IPS DF 19.7 (cell line): ENCODE measurements around the gene PLAAT3.
"Not testable (repeated sequence)": the region's sequence is repeated elsewhere in the genome, so short reads cannot be mapped to it uniquely, and the experiment has no call there.

Experiments
- DNase-seq: peaks from one replicate; pipeline ENCODE4 v3.0.0-alpha.2; 2013; ENCODE audit warnings: low read depth, low spot score

Gene PLAAT3

GRCh38 chr11:63537293-63538101 lies 76.7 kb downstream of the PLAAT3 start:
- DNase-seq = no peak

GRCh38 chr11:63536669-63537292 lies 77.5 kb downstream of the PLAAT3 start, which contains the start of gene PLAAT4:
Gene PLAAT4 (plus strand): TSS chr11:63536808. CDS start chr11:63536869, 61 bp downstream.
- no peak for DNase-seq

GRCh38 chr11:63535734-63536133 lies 78.5 kb downstream of the PLAAT3 start:
- DNase-seq = no peak

DNA sequence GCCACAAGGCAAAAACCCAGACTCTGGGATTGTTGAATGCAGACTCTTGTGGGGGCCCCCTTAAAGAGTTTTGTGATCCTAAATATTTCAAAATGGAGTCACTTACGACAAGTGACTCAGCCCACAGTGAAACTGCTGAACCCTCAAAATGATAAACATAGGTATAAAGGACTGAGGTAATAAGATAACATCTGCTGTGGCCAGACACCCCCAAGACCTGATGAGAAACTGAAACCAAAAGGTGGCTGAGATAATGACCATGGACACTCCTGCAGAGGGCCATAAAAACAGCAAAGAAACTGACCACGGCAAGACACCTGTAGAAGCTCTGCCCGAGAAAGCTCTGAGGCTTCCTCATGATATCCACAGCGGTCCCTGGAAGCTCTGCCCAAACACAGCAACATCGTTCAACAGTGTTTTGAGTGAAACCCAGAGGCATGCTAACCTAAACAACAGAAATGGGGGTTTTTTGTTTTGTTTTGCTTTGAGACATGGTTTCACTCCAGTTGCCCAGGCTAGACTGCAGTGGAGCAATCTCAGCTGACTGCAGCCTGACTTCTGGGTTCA lies 79.3 kb downstream of the PLAAT3 start:
- DNase-seq = no peak

DNA sequence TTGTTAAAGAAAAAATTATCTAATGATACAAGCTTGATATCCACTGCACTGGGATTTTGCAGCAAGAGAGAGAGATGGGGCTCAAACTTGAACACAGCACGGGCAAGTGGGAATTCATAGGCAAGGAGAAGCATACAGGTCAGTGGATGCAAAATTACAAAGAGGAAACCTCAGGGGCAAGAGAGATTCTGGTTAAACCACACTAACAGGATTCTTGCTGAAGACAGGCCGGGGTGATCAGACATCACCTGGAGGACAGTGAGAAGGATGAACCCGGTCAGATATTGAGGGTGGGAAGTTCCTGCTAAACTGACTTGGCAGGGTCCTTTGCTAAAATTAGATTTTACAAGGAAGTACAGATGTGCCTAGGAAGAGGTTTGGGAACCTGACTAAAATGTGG lies 80.2 kb downstream of the PLAAT3 start:
- no peak for DNase-seq

- DNase-seq = no peak
These were observed 81.3 kb downstream of the PLAAT3 start for GRCh38 chr11:63532799-63533475.

- no peak for DNase-seq
These were observed 82.1 kb downstream of the PLAAT3 start for GRCh38 chr11:63532117-63532516.

DNA sequence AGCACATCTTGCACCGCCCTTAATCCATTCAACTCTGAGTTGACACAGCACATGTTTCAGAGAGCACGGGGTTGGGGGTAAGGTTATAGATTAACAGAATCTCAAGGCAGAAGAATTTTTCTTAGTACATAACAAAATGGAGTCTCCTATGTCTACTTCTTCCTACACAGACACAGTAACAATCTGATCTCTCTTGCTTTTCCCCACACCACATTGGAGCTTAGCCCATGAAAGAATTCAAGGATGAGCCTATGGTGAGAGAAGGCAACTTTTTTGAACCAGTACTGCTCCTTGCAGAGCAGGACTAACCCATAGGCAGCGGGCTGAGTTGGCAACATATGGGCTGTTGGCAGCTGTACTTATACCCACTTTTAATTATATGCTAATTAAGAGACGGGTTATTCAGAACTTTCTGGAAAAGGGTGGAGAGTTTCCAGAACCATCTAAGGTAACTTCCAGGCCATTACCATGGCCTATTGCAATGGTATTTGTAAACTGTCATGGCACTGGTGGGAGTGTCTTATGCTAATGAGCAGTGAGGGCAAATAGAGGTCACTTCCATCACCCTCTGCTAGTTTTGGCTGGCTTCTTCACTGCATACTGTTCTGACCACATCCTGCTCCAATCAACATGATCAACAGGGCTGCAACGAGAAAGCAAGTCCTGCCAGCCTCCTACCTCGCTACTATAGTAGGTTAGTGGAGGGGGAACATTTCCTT lies 83.0 kb downstream of the PLAAT3 start:
- DNase-seq = peak; percentile 88

DNA sequence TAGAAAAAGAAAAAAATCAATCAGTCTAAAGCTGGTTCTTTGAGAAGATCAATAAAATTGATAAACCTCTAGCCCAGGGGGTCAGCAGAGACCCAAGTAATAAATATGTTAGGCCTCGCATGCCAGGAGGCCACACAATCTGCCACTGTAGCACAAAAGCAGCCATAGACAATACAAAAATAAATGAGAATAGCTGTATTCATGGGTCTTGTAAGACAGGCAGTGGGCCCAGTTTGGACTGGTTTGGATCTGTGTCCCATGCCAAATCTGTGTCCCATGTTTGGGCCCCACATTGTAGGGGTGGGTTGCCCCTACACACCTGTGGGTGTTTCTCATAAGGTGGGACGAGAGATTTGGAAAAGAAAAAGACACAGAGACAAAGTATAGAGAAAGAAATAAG lies 84.2 kb downstream of the PLAAT3 start:
- DNase-seq = no peak

- not testable (repeated sequence) for DNase-seq
These were observed 84.9 kb downstream of the PLAAT3 start for GRCh38 chr11:63529373-63529772.

- not testable (repeated sequence) for DNase-seq
These were observed 85.4 kb downstream of the PLAAT3 start for GRCh38 chr11:63528729-63529278.

DNA sequence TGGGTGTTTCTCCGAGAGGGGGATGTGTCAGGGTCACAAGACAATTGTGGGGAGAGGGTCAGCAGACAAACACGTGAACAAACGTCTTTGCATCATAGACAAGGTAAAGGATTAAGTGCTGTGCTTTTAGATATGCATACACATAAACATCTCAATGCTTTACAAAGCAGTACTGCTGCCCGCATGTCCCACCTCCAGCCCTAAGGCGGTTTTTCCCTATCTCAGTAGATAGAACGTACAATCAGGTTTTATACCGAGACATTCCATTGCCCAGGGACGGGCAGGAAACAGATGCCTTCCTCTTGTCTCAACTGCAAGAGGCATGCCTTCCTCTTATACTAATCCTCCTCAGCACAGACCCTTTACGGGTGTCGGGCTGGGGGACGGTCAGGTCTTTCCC lies 86.1 kb downstream of the PLAAT3 start:
- not testable (repeated sequence) for DNase-seq

DNA sequence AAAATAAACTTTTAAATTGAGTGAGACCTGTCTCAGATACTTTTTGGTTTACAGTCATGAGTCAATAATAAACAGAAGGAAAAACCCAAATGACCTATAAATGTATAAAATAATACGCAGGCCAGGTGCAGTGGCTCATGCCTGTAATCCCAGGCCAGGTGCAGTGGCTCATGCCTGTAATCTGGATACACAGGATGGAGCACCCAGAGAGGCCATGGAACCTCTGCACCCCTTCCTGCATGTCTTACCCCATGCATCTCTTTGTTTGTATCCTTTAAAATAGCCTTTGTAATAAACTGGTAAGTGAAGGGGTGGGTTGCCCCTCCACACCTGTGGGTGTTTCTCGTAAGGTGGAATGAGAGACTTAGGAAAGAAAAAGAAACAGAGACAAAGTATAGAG lies 86.6 kb downstream of the PLAAT3 start:
- DNase-seq = no peak
